SK-N-MC (cell line): ENCODE measurements around the gene C17orf67.

Experiments
- DNase-seq: peaks from one replicate; pipeline ENCODE4 v3.0.0-alpha.2; 2011; ENCODE audit warnings: low read depth, low spot score
- H3K27ac ChIP-seq: fragments of 200-600 bp; sonication (generic); 2 replicates; pipeline ENCODE4 v1.5.1; 2016; ENCODE audit warnings: mixed run types
- H3K36me3 ChIP-seq: fragments of 200-600 bp; sonication (generic); 2 replicates; pipeline ENCODE4 v1.6.1; 2017; ENCODE audit warnings: antibody characterized with exemption, low read length, mixed read lengths; ENCODE audit not compliant: insufficient read depth
- H3K4me3 ChIP-seq: fragments of 200-600 bp; sonication (generic); 2 replicates; pipeline ENCODE4 v1.5.1; 2016
- H3K9ac ChIP-seq: fragments of 200-600 bp; sonication (generic); 2 replicates; pipeline ENCODE4 v1.8.0; 2017; ENCODE audit warnings: mixed run types, mixed read lengths; ENCODE audit not compliant: insufficient read length
- H3K9me3 ChIP-seq: fragments of 200-600 bp; sonication (generic); 2 replicates; pipeline ENCODE4 v1.6.1; 2017; ENCODE audit warnings: low read depth, mild to moderate bottlenecking, antibody characterized with exemption, low read length, moderate library complexity, mixed read lengths
- EZH2 ChIP-seq: fragments of 200-600 bp; sonication (generic); IDR thresholded peaks from one replicate; pipeline ENCODE4 v1.6.1; 2017; ENCODE audit warnings: antibody characterized with exemption
- FOXP2 ChIP-seq: optimal IDR thresholded peaks from 2 replicates; pipeline ENCODE3; 2011; ENCODE audit warnings: mild to moderate bottlenecking, moderate library complexity; ENCODE audit not compliant: insufficient read depth; ENCODE audit errors: extremely low read length, control extremely low read depth
- POLR2AphosphoS5 ChIP-seq: IDR thresholded peaks from 2 replicates; pipeline ENCODE4 v1.6.1; 2012; ENCODE audit warnings: mild to moderate bottlenecking, low read depth, low read length, borderline replicate concordance

The C17orf67 gene

GRCh38 chr17:56817066-56817465, 16.7 kb downstream of the C17orf67 start:
- Histone ChIP-seq H3K27ac (no peak overlapping the region), H3K4me3 (no peak overlapping the region), H3K9me3 (no peaks in the 10 kb centered on the region), H3K9ac (no peak overlapping the region), H3K36me3 (no peaks in the 10 kb centered on the region)
- DNase-seq, result no peak
- TF ChIP-seq FOXP2 (no peak), POLR2AphosphoS5 (no peak), EZH2 (no peak)

GRCh38 chr17:56815711-56816110, 18.0 kb downstream of the C17orf67 start:
- no peak overlapping the region for H3K27ac ChIP-seq
- TF ChIP-seq FOXP2 (no peak), POLR2AphosphoS5 (no peak), EZH2 (no peak)
- H3K36me3 ChIP-seq, result no peaks in the 10 kb centered on the region
- no peak for DNase-seq
- H3K4me3 ChIP-seq, result no peak overlapping the region
- peak overlapping the region; percentile 11 for H3K9ac ChIP-seq
- no peaks in the 10 kb centered on the region for H3K9me3 ChIP-seq

DNA sequence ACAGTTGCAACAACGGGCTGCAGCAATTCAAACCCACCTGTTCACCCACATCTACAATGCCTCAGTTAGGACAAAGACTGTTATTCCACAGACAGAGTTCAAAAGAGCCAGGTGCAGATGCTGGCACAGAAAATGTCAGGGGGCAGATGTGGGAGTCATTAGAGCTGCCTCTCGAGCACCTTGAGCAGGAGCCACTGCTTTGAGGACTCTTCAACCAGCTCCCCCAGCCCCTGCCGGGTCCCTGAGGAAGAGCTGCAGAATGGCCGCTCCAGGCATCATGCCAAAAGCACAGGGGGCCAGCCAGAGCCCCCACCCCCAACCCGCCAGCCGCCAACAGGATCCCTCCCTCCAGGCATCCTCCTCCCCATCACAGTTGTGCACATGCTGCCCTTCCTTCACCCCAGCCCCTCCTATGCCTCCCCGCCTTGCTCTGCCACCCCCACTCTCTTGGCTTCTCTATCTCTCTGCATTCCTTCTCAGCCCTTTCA, 20.8 kb downstream of the C17orf67 start:
- H3K27ac ChIP-seq, result no peak overlapping the region
- DNase-seq, result no peak
- TF ChIP-seq EZH2, result no peak
- no peak for TF ChIP-seq FOXP2
- no peak for TF ChIP-seq POLR2AphosphoS5
- no peak overlapping the region for H3K4me3 ChIP-seq
- H3K9me3 ChIP-seq, result no peaks in the 10 kb centered on the region
- H3K9ac ChIP-seq, result no peak overlapping the region
- no peaks in the 10 kb centered on the region for H3K36me3 ChIP-seq

DNA sequence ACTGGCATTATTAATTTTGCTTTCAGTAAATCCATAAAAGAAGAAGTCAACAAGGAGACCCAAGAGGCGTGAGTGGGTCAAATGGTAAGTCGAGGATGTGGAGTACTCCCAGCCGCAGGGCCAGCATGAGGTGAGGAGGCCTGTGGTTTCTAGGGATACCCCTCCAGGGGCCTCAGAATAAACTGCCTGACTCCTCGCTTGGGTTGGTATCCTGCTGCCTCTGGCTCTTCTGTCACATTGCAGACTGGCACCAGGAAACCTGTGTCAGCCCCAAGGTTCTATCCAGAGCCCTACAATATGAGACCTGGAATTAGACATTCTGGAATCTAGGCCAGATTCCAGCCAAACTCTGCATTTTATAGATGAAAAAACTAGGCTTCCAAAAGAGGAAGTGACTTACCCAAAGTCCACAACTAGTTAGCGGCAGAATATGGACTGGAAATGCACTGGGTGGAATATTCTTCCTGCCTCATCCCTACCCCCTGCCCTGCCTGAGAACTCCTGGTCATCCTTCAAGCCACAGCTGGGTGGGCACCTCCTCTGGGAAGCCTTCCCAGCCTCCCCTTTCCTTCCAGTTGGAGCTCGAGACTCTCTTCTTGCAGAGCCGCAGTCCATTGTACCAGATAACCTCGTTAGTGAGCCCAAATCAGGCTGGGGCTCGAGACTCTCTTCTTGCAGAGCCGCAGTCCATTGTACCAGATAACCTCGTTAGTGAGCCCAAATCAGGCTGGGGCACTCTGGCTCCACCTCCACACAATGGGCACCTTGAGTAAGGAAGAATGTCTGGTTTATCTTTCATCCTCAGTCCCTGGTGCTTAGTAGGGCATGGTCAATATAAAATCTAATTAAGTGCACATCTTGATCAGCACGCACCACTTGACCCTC, 22.6 kb downstream of the C17orf67 start:
- no peak for DNase-seq
- H3K27ac ChIP-seq, result no peak overlapping the region
- no peaks in the 10 kb centered on the region for H3K9me3 ChIP-seq
- no peak overlapping the region for H3K4me3 ChIP-seq
- no peak overlapping the region for H3K9ac ChIP-seq
- H3K36me3 ChIP-seq, result no peaks in the 10 kb centered on the region
- TF ChIP-seq EZH2 (no peak), FOXP2 (no peak), POLR2AphosphoS5 (no peak)

GRCh38 chr17:56810343-56810742, 23.4 kb downstream of the C17orf67 start:
- DNase-seq, result no peak

GRCh38 chr17:56809820-56810179, 23.9 kb downstream of the C17orf67 start:
- Histone ChIP-seq H3K9ac (no peak overlapping the region), H3K27ac (no peak overlapping the region), H3K4me3 (no peak overlapping the region), H3K9me3 (no peaks in the 10 kb centered on the region), H3K36me3 (no peaks in the 10 kb centered on the region)
- DNase-seq, result no peak
- TF ChIP-seq POLR2AphosphoS5 (no peak), FOXP2 (no peak), EZH2 (no peak)

More at GRCh38 chr17:56810343-56810742, 23.4 kb downstream of the C17orf67 start:
- no peak overlapping the region for H3K4me3 ChIP-seq
- no peaks in the 10 kb centered on the region for H3K36me3 ChIP-seq
- H3K27ac ChIP-seq, result no peak overlapping the region
- no peak for TF ChIP-seq FOXP2
- no peak for TF ChIP-seq EZH2
- no peaks in the 10 kb centered on the region for H3K9me3 ChIP-seq
- H3K9ac ChIP-seq, result no peak overlapping the region

DNA sequence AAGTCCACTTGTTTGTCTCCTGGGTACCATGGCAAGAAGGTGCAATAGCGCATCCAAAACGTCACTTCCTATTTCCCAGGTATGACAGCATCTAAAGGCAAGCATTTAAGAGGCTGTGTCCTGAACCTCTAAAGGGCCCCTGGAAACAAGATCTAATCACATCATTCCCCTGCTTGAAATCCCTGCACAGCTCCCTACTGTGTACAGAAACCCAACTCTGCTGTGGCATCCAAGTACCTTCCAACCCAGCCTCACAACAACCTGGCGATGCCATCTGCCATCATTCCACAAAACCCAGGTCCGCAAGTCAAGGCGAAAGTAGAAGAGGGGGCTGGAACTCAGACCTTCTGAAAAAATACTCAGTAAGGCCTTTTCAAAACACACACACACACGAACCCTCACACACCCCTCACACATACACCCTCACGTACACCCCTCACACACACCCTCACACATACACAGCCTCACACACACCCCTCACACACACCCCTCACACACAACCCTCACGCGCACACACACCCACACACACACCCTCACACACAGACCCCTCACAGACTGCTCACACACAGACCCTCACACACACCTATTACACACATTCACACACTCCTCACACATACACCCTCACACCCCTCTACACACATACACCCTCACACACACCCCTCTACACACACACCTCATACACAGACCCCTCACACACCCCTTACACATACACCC, 24.5 kb downstream of the C17orf67 start:
- no peak for DNase-seq
- Histone ChIP-seq H3K9me3 (no peaks in the 10 kb centered on the region), H3K36me3 (no peaks in the 10 kb centered on the region), H3K27ac (no peak overlapping the region), H3K4me3 (no peak overlapping the region), H3K9ac (no peak overlapping the region)
- TF ChIP-seq POLR2AphosphoS5 (no peak), FOXP2 (no peak), EZH2 (no peak)

DNA sequence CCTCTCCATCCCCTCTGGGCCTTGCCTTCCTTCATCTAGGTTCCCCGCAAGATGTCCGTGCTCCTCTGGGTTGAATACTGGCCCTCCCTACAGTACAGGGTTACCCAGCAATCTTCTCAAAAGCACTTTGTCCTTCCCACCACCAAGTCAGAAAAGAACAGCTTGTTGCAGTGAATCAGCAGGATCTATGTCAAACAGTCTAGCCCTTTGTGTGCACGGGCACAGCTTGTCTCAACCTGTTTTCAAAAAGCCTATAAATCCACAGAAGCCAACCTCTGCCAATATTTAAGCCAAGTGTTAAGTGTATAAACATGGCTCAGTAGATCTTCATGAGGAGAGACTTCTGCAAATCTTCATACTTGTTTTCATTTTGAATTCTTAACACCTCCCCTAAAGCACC, 25.2 kb downstream of the C17orf67 start:
- DNase-seq, result no peak
- TF ChIP-seq FOXP2, result no peak
- TF ChIP-seq EZH2, result no peak
- no peak for TF ChIP-seq POLR2AphosphoS5
- Histone ChIP-seq H3K36me3 (no peaks in the 10 kb centered on the region), H3K9ac (no peak overlapping the region), H3K27ac (no peak overlapping the region), H3K4me3 (no peak overlapping the region), H3K9me3 (no peaks in the 10 kb centered on the region)
